ENCODE results near the gene SULF2.
A peak's percentile ranks its signal among the peaks of the same experiment; 100 is the strongest.

SULF2 gene

DNA sequence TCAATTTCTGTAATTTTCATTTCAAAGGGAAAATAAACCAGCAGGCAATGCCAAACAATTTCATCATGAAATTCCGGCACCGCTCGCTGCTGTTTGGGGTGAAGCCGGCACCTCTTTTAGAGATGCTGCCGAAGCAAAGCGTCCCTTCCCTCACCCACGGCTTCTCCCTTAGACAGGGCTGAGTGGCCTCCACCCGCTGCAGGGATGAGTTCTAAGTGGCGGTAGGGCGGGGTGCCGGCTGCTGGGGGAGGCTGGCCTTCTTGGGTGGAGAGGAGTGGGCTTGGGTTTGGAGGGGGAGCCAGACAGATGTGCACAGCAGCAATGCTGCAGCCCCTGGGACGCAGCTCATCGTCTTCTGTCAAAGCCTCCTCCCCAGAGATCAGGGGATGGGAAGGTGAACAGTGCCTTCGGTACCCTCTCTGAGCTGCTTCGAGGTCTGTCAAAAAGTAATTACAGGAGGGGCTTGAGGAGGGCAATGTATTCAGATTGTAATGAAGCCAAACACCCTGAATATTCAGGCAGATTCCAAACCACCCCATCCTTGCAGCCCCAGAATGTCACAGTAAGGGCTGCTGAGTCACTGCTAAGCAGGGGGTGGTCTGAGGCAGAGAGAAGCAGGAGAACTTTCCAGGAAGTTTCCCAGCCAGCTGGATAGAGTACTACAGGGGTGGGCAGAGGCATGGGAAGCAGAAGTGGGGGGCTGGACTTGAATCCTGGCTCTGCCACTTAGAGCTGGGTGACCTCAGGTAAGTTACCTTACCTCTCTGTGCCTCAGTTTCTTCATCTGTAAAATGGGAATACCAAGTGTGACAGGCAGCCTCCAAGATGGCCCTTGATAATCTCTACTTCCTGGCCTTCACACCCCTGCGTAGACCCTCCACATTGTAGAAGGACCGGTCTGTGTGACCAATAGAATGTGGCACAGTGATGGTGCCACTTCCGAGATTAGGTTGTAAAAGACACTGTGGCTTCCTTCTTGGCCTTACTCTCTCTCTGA lies 96.6 kb downstream of the SULF2 start:
- H3K4me3 ChIP-seq (ENCODE audit: low read length), result no peak overlapping the region
- TF ChIP-seq CTCF (conservative IDR thresholded peaks at IDR 0.05; ENCODE audit: low read depth, low read length), result no peak
- DNase-seq (ENCODE audit: low read depth), result no peak

- TF ChIP-seq CTCF (conservative IDR thresholded peaks at IDR 0.05; ENCODE audit: low read depth, low read length), result no peak
- no peak for DNase-seq (ENCODE audit: low read depth)
Measured at GRCh38 chr20:47687095-47687987, 97.9 kb downstream of the SULF2 start.

GRCh38 chr20:47686545-47686944 lies 98.7 kb downstream of the SULF2 start:
- DNase-seq (ENCODE audit: low read depth), result peak; percentile 25
- no peak for TF ChIP-seq CTCF (conservative IDR thresholded peaks at IDR 0.05; ENCODE audit: low read depth, low read length)
- no peak overlapping the region for H3K4me3 ChIP-seq (ENCODE audit: low read length)

More at GRCh38 chr20:47687095-47687987, 97.9 kb downstream of the SULF2 start:
- no peak overlapping the region for H3K4me3 ChIP-seq (ENCODE audit: low read length)

DNA sequence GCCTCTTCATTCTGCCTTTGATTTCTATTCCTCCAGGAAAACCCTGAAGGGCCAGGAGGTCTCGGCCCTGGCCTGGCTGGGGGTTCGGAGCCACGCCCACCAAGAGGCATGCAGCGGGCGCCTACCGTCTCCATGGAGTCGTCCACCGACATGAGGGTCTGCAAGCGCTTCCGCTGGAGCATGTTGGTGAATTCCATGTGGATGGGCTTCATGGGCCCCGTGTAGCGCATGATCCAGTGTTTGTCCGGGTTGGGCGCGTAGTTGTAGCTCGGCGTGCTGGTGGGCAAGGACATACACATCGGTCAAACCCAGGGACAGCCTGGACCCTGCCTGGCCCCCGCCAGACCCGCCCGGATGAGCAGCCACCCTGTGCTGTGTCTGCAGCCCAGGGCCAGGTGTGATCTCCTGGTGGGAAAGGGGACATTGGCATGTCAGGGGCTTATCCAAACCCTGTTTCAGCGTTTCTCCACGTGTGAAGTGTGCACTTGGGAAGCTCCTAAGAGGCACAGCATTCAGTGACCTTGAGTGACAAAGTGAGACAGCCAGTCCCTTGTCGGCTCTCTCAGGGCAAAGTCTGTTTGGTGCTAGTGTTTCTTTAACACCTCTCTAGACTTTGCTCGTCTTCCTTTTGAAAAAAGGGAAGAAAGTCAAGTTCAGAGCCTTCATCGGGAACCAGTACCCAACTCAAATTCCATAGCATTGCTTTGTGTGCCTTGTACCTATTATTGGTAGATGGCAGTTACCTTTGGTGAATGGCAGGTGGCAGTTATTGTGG lies 100.8 kb downstream of the SULF2 start:
- TF ChIP-seq CTCF (conservative IDR thresholded peaks at IDR 0.05; ENCODE audit: low read depth, low read length), result no peak

DNA sequence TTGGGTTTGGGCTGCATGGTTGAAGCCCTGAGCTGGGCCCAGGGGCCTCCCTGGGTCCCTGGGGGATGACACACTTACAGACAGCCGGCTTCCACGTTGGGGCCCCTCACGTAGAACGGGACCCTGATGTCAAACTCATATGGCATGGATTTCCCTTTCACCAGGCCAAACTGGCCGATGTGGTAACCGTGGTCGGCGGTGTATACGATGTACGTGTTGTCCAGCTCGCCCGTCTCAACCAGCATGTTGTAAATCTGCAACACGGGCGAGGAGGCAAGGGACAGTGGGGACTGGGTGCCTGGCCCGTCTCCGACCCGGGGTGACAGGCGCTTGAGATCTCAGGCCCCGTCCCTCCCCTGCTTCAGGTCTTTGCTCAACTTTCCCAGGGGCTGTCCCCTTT lies 102.4 kb downstream of the SULF2 start:
- no peak for DNase-seq (ENCODE audit: low read depth)
- TF ChIP-seq CTCF (conservative IDR thresholded peaks at IDR 0.05; ENCODE audit: low read depth, low read length), result no peak
- H3K4me3 ChIP-seq (ENCODE audit: low read length), result no peak overlapping the region

More for the DNA sequence above, 100.8 kb downstream of the SULF2 start:
- no peak for DNase-seq (ENCODE audit: low read depth)
- H3K4me3 ChIP-seq (ENCODE audit: low read length), result no peak overlapping the region

GRCh38 chr20:47682028-47682783 lies 103.1 kb downstream of the SULF2 start:
- no peak overlapping the region for H3K4me3 ChIP-seq (ENCODE audit: low read length)
- TF ChIP-seq CTCF (conservative IDR thresholded peaks at IDR 0.05; ENCODE audit: low read depth, low read length), result no peak
- DNase-seq (ENCODE audit: low read depth), result no peak
